K562 (cell line): ENCODE results near the gene ILKAP. TPM values are rescaled to one million over a fixed set of nuclear protein-coding genes. Genes with fewer than 3 reads are reported as not detected.
A peak's percentile ranks its signal among the peaks of the same experiment; 100 is the strongest.

ENCODE experiments used
- ARID1B ChIP-seq: fragments of 450-650 bp; IDR thresholded peaks from 2 replicates; pipeline ENCODE4 v1.6.1; 2016; ENCODE audit warnings: antibody characterized with exemption, mild to moderate bottlenecking, inconsistent platforms
- FOXP1 ChIP-seq: sonication (generic); formaldehyde crosslinking; IDR thresholded peaks from 2 replicates; pipeline ENCODE4 v1.8.0; 2022; ENCODE audit warnings: mild to moderate bottlenecking, missing genetic modification reagents
- NELFE ChIP-seq: IDR thresholded peaks from 2 replicates; pipeline ENCODE4 v1.6.1; 2011; ENCODE audit warnings: mild to moderate bottlenecking; ENCODE audit not compliant: insufficient read depth, insufficient read length
- NONO ChIP-seq, 2 experiments: fragments of 200-400 bp in 1 of 2; fragments of 450-650 bp in 1 of 2; formaldehyde crosslinking in 1 of 2; IDR thresholded peaks; 2 replicates each; pipeline ENCODE4 v1.6.1; 2017; ENCODE audit warnings: low read depth in 2 of 2, mild to moderate bottlenecking in 2 of 2, moderate library complexity in 2 of 2, low read length in 1 of 2
- NRF1 ChIP-seq, 2 experiments: fragments of 450-650 bp; IDR thresholded peaks in 1 of 2; conservative IDR thresholded peaks in 1 of 2; 2 replicates each; pipeline ENCODE4 v1.6.1; 2014; ENCODE audit warnings: mild to moderate bottlenecking in 2 of 2
- PHF8 ChIP-seq: fragments of 200-600 bp; sonication (generic); IDR thresholded peaks from 2 replicates; pipeline ENCODE4 v1.6.1; 2012; ENCODE audit warnings: mixed run types, mild to moderate bottlenecking, inconsistent platforms, low read length, moderate library complexity, borderline replicate concordance
- RB1 ChIP-seq: fragments of 450-650 bp; IDR thresholded peaks from 2 replicates; pipeline ENCODE4 v1.6.1; 2017; ENCODE audit warnings: low read depth, mild to moderate bottlenecking
- RBFOX2 ChIP-seq: fragments of 200-400 bp; formaldehyde crosslinking; IDR thresholded peaks from 2 replicates; pipeline ENCODE4 v1.6.1; 2017; ENCODE audit warnings: low read depth, mild to moderate bottlenecking, low read length, moderate library complexity
- RBM25 ChIP-seq: fragments of 200-400 bp; formaldehyde crosslinking; IDR thresholded peaks from 2 replicates; pipeline ENCODE4 v1.6.1; 2018; ENCODE audit warnings: low read length, low read depth, moderate library complexity; ENCODE audit not compliant: severe bottlenecking
- SMAD4 ChIP-seq: fragments of 250-450 bp; sonication (Bioruptor Pico); conservative IDR thresholded peaks from 2 replicates; pipeline ENCODE4 v1.8.0; 2021; ENCODE audit warnings: inconsistent platforms, mild to moderate bottlenecking, moderate library complexity
- SOX6 ChIP-seq: fragments of 450-650 bp; IDR thresholded peaks from 2 replicates; pipeline ENCODE4 v1.6.1; 2014; ENCODE audit warnings: mild to moderate bottlenecking
- SP2 ChIP-seq: IDR thresholded peaks from 2 replicates; pipeline ENCODE4 v1.6.1; 2011; ENCODE audit warnings: mild to moderate bottlenecking, low read depth, low read length, moderate library complexity; ENCODE audit not compliant: poor library complexity, severe bottlenecking; ENCODE audit errors: extremely low read depth
- TBP ChIP-seq: optimal IDR thresholded peaks from 2 replicates; pipeline ENCODE3; 2011; ENCODE audit warnings: low read depth, low read length, improper control_type of control experiment
- ZBTB7A ChIP-seq: IDR thresholded peaks from 2 replicates; pipeline ENCODE4 v1.6.1; 2011; ENCODE audit warnings: low read depth, mild to moderate bottlenecking, low read length, moderate library complexity, borderline replicate concordance; ENCODE audit not compliant: control insufficient read depth
- polyA plus RNA-seq, 8 experiments: library from polyadenylated mRNA; depleted of rRNA in 4 of 8; stranded (reverse) in 5 of 8; unstranded in 3 of 8; fragments of >200 nt; fragmentation: Nextera tagmentation in 2 of 8; fragmentation: Illumina TruSeq in 1 of 8; extraction: Ambion mirVana in 2 of 8; extraction: Trizol in 1 of 8; gene quantifications; 2 replicates each; pipeline versions ENCODE4 v1.2.1 to v1.2.3, GENCODE V29; 2011 to 2014; ENCODE audit warnings: inconsistent platforms in 1 of 8, missing spikeins in 1 of 8
- total RNA-seq, 7 experiments: library from RNA; depleted of rRNA in 6 of 7; stranded (reverse); fragments of >200 nt in 6 of 7; fragmentation: Illumina TruSeq in 2 of 7; extraction: Trizol in 2 of 7; gene quantifications; 2 replicates each; pipeline versions ENCODE4 v1.2.1 to v1.2.3, GENCODE V29; 2011 to 2021; ENCODE audit warnings: low replicate concordance in 1 of 7
- TF ChIP-seq, protein P1 (sequence below), 2 experiments: IDR thresholded peaks; 2 replicates each; pipeline ENCODE4 v1.6.1; 2011; ENCODE audit warnings: borderline replicate concordance in 1 of 2, control low read depth in 1 of 2, low read depth in 1 of 2, low read length in 1 of 2, mild to moderate bottlenecking in 1 of 2, mixed read lengths in 1 of 2, moderate library complexity in 1 of 2; ENCODE audit not compliant: insufficient read depth in 1 of 2, insufficient read length in 1 of 2, poor library complexity in 1 of 2, severe bottlenecking in 1 of 2; ENCODE audit errors: extremely low read depth in 1 of 2
- TF ChIP-seq, protein P2 (sequence below): conservative IDR thresholded peaks from 2 replicates; pipeline ENCODE4 v1.6.1; 2011; ENCODE audit warnings: low read depth, mild to moderate bottlenecking, low read length; ENCODE audit not compliant: control insufficient read depth
- TF ChIP-seq, protein P3 (sequence below): fragments of 250-450 bp; sonication (Bioruptor Pico); IDR thresholded peaks from 2 replicates; pipeline ENCODE4 v1.4.0; 2020; ENCODE audit warnings: mild to moderate bottlenecking
- TF ChIP-seq, protein P4 (sequence below): sonication (generic); formaldehyde crosslinking; IDR thresholded peaks from 2 replicates; pipeline ENCODE4 v1.8.0; 2022; ENCODE audit warnings: mild to moderate bottlenecking, missing genetic modification reagents

The ILKAP gene
- total and polyA plus RNA-seq, 9 of the 15 experiments (the other 6 are each of a cell fraction or from before 2014, with no cell fraction given), result 3.1 to 43.9 (median 20.7) TPM

DNA sequence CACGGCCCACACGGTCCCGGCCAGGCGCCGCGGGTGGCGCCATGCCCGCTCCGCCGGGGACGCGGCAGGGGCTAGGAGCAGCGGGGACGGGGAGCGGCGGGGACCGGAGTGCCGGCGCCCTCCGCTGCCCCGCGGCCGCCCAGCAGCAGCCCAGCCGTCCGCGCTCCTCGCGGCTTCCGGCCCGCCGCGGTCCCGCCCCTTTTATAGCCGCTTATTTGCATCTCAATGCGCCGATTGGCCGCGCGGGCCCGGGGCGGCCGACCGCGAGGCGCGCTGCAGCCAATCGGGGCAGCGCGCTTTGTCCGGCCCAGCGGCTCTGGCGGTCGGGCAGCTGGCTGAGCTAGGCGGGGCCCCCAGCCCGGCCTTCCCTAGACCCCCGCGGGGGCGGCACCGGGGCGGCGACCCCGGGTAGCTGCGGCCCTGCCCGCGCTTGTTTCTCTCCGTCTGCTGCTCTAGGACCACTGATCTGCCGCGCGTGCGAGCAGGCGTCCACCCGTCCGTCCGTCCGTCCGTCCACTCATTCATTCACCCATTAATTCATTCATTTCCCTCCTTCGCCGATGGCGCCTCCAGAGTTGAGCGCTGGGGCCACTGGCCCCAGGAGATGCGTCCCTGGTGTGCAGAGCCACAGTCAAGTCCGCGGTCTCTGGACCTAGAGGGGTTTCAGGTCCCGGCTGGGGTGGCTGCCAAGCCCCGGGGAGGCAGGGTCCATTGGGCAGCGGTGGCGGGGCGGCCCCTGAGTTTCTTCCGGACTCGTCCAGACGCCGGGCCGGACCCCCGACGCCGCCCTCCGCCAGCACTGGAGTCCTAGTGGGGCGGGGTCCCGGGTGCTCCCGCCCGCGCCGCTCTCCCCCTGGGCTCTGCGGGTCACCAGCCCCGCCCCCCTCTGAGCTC lies 36.6 kb upstream of the ILKAP start, which contains the start of gene HES6 (continued):
- TF ChIP-seq, protein P1, sequence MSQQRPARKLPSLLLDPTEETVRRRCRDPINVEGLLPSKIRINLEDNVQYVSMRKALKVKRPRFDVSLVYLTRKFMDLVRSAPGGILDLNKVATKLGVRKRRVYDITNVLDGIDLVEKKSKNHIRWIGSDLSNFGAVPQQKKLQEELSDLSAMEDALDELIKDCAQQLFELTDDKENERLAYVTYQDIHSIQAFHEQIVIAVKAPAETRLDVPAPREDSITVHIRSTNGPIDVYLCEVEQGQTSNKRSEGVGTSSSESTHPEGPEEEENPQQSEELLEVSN (IDR thresholded peaks at IDR 0.05; ENCODE audit: borderline replicate concordance in 1 of 2, extremely low read depth in 1 of 2, insufficient read depth in 1 of 2, insufficient read length in 1 of 2, low read depth in 1 of 2, low read length in 1 of 2, poor library complexity in 1 of 2, severe bottlenecking in 1 of 2), result peak; percentile 6 to 53
- peak; percentile 97 for TF ChIP-seq ZBTB7A
- TF ChIP-seq NELFE, result peak; percentile 54
- peak; percentile 17 for TF ChIP-seq SP2
- 0 out of 2 replicates have a peak, but pooled peaks have one; percentile 30 for TF ChIP-seq FOXP1
- peak; percentile 91 for TF ChIP-seq RBFOX2
- peak in 1 of 2 experiments; percentile 99; a peak in 2 of 4 replicates for TF ChIP-seq NONO (IDR thresholded peaks at IDR 0.05; ENCODE audit: low read depth in 2 of 2, low read length in 1 of 2)
- 0 out of 2 replicates have a peak, but pooled peaks have one; percentile 29 for TF ChIP-seq SOX6
- 0 out of 2 replicates have a peak, but pooled peaks have one; percentile 32 for TF ChIP-seq RB1
- peak in 1 of 2 experiments; percentile 47; a peak in 2 of 4 replicates for TF ChIP-seq NRF1 (conservative IDR thresholded peaks at IDR 0.05 in 1 of 2, IDR thresholded peaks at IDR 0.05 in 1 of 2)
- peak; percentile 99 for TF ChIP-seq RBM25
- TF ChIP-seq TBP, result peak; percentile 97
- TF ChIP-seq PHF8, result peak; percentile 78; the same call in 1 of the 2 replicates
- TF ChIP-seq ARID1B, result no peak
- TF ChIP-seq, protein P2, sequence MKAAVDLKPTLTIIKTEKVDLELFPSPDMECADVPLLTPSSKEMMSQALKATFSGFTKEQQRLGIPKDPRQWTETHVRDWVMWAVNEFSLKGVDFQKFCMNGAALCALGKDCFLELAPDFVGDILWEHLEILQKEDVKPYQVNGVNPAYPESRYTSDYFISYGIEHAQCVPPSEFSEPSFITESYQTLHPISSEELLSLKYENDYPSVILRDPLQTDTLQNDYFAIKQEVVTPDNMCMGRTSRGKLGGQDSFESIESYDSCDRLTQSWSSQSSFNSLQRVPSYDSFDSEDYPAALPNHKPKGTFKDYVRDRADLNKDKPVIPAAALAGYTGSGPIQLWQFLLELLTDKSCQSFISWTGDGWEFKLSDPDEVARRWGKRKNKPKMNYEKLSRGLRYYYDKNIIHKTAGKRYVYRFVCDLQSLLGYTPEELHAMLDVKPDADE, result peak; percentile 89
- TF ChIP-seq, protein P3, sequence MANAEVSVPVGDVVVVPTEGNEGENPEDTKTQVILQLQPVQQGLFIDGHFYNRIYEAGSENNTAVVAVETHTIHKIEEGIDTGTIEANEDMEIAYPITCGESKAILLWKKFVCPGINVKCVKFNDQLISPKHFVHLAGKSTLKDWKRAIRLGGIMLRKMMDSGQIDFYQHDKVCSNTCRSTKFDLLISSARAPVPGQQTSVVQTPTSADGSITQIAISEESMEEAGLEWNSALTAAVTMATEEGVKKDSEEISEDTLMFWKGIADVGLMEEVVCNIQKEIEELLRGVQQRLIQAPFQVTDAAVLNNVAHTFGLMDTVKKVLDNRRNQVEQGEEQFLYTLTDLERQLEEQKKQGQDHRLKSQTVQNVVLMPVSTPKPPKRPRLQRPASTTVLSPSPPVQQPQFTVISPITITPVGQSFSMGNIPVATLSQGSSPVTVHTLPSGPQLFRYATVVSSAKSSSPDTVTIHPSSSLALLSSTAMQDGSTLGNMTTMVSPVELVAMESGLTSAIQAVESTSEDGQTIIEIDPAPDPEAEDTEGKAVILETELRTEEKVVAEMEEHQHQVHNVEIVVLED (CRISPR knock-in tag), result 0 out of 2 replicates have a peak, but pooled peaks have one; percentile 8
- TF ChIP-seq, protein P4, sequence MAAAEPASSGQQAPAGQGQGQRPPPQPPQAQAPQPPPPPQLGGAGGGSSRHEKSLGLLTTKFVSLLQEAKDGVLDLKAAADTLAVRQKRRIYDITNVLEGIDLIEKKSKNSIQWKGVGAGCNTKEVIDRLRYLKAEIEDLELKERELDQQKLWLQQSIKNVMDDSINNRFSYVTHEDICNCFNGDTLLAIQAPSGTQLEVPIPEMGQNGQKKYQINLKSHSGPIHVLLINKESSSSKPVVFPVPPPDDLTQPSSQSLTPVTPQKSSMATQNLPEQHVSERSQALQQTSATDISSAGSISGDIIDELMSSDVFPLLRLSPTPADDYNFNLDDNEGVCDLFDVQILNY (CRISPR knock-in tag), result no peak
- TF ChIP-seq SMAD4 (CRISPR knock-in tag), result peak; percentile 35; the same call in 1 of the 2 replicates
